Measurements from ENCODE around the gene MED20. TPM values are rescaled to one million over a fixed set of nuclear protein-coding genes. Genes with fewer than 3 reads are reported as not detected.
A peak's percentile ranks its signal among the peaks of the same experiment; 100 is the strongest.
"Not testable (repeated sequence)": the region's sequence is repeated elsewhere in the genome, so short reads cannot be mapped to it uniquely, and the experiment has no call there.

MED20 gene
- 22.5 and 26.2 TPM in 2 replicates for total RNA-seq (2014; rRNA removed)
- 25.3 TPM for polyA plus RNA-seq (2012)

DNA sequence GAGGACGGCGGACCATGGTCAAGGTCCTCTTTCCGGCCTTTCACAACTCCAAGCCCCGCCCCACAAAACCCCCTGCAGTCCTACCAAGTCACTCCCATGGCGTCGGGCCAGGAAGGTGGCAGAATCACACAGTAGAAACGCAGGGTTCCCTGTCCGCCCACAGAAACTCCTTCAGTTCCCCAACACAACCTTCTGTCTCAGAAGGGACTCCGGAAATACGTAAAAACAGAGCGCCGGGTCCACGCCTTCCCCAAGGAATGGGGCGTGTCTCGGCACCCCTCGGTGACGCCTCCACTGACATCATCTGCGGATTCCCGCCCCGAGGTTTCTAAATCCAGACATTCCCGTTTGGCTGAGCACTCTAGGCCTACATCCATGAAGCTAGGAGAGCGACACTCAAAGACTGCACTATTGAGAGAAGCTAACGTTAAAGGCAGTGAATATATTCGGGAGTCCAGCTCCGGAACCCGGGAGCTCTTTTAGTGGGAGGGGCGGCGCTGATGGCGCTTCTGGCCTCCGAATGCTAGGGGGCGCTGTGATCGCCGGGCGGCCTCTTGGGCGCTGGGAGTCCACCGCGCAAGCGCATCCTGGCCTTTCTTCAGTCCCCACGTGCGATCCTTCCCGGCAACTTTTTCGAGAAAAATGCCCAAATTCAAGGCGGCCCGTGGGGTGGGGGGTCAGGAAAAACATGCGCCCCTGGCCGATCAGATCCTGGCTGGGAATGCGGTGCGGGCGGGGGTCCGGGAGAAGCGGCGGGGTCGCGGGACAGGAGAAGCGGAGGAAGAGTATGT, at the start of gene MED20, which contains the start of gene BYSL:
Gene MED20 (minus strand): TSS at position 219 of the 791 bp plus-strand sequence. CDS start 121 bp downstream, at position 98.
Gene BYSL (plus strand): TSS at position 579 of the 791 bp plus-strand sequence. CDS start 64 bp downstream, at position 643.
- peak; percentile 93 for DNase-seq (ENCODE audit: low read depth)

- DNase-seq (ENCODE audit: low read depth): peak; percentile 81
These were observed 49.5 kb upstream of the MED20 start for GRCh38 chr6:41970436-41970846.

DNA sequence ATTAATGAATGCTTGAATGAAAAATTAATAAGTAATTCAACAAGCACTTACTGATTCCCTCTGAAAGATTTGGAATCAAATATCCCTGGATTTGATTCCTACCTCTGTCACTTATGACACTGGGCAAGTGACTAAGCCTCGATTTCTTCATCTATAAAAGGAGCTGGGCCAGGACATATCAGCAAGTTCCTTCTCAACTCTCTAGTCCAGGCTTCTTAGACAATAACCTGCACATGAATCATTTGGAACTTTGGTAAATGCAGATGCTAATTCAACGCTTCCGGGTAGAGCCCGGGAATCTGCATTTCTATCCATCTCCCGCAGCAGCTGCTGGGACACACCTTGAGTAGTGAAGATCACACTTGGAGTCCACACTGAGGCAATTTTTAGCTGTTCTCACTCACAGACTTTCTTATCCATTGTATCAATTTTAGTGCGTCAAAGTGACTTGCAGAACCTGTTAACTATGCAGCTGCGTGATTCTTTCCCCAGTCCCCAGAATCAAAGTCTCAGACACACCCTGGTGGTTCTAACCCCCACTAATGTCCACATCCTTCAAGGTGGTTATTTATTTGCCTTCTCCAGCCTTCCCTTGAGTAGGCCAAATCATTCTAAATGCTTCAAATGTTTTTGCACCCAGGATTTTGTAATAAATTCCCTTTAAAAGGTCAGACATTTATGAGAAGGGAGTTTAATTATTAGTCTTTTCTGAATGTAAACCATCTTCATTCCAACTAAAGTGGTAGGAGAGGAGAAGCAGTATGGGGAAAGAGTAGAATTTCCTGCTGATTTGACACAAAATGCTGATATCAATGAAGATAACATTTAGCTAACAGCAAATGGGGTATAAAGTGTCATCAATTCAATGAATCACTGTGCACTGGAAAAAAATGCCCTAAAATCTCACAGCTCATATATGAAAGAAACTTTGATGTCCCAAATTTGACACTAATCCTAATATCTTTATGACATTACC, 46.7 kb upstream of the MED20 start:
- peak; percentile 46 for DNase-seq (ENCODE audit: low read depth)

- peak; percentile 79 for DNase-seq (ENCODE audit: low read depth)
These were observed 46.0 kb upstream of the MED20 start for GRCh38 chr6:41966961-41967311.

- DNase-seq (ENCODE audit: low read depth): peak; percentile 19
These were observed 45.4 kb upstream of the MED20 start for GRCh38 chr6:41966214-41966920.

DNA sequence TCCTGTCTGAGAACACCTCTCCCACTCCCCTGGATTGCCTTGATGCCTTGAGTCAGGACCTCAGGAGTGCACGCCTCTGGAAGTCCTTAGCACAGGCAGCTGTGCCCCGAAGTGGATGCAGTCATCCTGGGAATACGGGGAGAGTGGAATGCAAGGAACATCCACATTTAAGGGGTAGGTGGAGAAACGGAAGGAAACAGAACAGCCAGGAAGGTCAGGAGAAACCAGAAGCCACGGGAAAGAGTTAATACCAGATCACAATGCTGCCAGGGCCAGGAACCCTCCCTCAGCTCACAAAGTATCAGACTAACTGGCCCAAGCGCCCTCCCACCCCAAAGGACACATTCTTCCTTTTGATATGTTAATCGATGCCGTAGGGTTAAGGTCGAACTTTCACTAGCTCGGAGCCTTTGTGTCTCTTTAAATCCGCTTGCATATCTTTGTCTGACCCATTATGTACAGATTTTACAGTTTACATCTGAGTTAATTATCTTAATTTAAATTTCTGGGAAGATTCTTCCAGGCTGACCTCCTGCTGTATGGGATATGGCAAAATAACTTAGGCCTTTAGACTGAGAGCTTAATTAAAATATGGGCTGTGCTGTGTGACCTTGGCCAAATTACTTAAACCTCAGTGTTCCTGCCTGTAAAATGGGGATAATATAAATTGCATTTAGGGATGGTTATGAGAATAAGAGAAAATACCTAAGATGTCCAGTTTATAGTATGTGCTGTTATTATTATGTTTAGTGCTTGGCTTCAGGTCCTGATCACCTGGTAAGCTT, 44.7 kb upstream of the MED20 start:
- DNase-seq (ENCODE audit: low read depth): no peak

GRCh38 chr6:41964201-41964887, 43.4 kb upstream of the MED20 start:
- no peak for DNase-seq (ENCODE audit: low read depth)

DNA sequence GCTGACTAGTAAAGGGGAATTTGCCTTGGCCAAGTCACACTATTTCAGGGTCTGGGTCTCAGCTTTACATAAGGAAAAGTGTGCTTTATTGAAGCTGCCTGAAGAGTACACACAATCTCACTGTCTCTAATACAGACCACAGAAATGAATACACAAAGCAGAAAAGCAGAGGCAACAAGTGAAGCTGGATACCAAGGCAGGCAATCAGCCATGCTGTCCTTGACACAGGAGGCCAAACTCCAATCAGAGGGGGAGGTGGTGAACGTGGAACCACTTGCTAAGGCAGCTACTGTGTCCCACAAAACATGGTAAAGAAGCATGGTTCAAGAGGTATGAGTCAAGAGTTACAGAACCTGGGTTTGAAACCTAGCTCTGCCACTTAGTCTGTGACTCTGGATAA, 42.4 kb upstream of the MED20 start:
- no peak for DNase-seq (ENCODE audit: low read depth)

GRCh38 chr6:41960028-41960427, 39.1 kb upstream of the MED20 start:
- no peak for DNase-seq (ENCODE audit: low read depth)

GRCh38 chr6:41958022-41958856, 37.3 kb upstream of the MED20 start:
- DNase-seq (ENCODE audit: low read depth): no peak

DNA sequence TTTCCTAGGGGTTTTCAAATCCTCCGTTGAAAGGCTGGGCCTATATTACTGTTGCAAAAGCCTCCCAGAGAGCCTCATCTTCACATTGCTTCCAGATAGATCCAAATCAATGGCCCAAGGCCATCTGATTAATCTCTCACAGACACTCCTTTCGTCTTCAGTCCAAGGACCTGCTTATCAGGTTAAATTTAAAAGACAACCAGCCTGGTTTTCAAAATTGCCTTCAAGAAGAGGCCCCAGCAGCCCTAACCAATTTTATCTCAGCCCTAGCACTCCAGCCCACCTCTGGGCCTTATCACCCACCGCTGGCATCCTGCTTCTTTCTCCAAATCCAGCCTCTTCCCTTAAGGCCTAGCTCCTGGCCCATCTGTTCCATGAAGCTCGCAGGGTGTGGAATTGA, 36.2 kb upstream of the MED20 start:
- DNase-seq (ENCODE audit: low read depth): no peak

- DNase-seq (ENCODE audit: low read depth): no peak
These were observed 34.5 kb upstream of the MED20 start for GRCh38 chr6:41955412-41955811.

- no peak for DNase-seq (ENCODE audit: low read depth)
These were observed 33.7 kb upstream of the MED20 start for GRCh38 chr6:41954668-41955067.

GRCh38 chr6:41947581-41948220, 26.8 kb upstream of the MED20 start:
- DNase-seq (ENCODE audit: low read depth): no peak

GRCh38 chr6:41943456-41943855, 22.5 kb upstream of the MED20 start:
- no peak for DNase-seq (ENCODE audit: low read depth)

DNA sequence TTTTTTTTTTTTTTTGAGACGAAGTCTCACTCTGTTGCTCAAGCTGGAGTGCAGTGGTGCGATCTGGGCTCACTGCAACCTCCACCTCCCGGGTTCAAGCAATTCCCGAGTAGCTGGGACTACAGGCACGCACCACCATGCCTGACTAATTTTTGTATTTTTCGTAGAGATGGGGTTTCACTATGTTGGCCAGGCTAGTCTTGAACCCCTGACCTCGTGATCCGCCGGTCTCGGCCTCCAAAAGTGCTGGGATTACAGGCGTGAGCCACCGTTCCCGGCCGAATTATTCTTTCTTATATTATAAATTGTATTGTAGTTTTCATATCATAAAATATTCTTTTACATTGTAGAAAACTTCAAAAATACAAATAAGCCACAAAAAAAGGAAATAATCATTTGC, 21.9 kb upstream of the MED20 start:
- not testable (repeated sequence) for DNase-seq (ENCODE audit: low read depth)

GRCh38 chr6:41942067-41942851, 21.3 kb upstream of the MED20 start:
- no peak for DNase-seq (ENCODE audit: low read depth)
